Adrenal gland (tissue), 12 donors: ENCODE results near the gene FAM50A. TPM values are rescaled to one million over a fixed set of nuclear protein-coding genes. Genes with fewer than 3 reads are reported as not detected.
"Not testable (repeated sequence)": the region's sequence is repeated elsewhere in the genome, so short reads cannot be mapped to it uniquely, and the experiment has no call there.

Experiments used
- DNase-seq, 7 donors: peaks; one replicate each; pipeline ENCODE4 v3.0.0-alpha.2; 2019 to 2020
- H3K27ac ChIP-seq, 5 donors: fragments of 200-600 bp; sonication (generic) in 4 of 5; 1 replicate in 3 of 5; 2 replicates in 2 of 5; pipeline versions ENCODE4 v1.5.1 to v1.8.0; 2016 to 2020; ENCODE audit warnings: mild to moderate bottlenecking in 1 of 5
- H3K27me3 ChIP-seq: fragments of 200-600 bp; 2 replicates; pipeline ENCODE4 v1.8.0; 2021
- H3K36me3 ChIP-seq, 2 donors: fragments of 200-600 bp; replicated peaks in 1 of 2; 1 replicate in 1 of 2; 2 replicates in 1 of 2; pipeline versions ENCODE4 v1.5.1 to v1.8.0; 2018 to 2022
- H3K4me1 ChIP-seq, 2 donors: fragments of 200-600 bp; replicated peaks in 1 of 2; 1 replicate in 1 of 2; 2 replicates in 1 of 2; pipeline versions ENCODE4 v1.5.1 to v1.8.0; 2018 to 2021
- H3K4me3 ChIP-seq, 4 donors: fragments of 200-600 bp; sonication (generic) in 3 of 4; one replicate each; pipeline ENCODE4 v1.5.1; 2016 to 2018
- H3K9me3 ChIP-seq, 3 donors: fragments of 200-600 bp; sonication (generic) in 1 of 3; replicated peaks in 1 of 3; 1 replicate in 2 of 3; 2 replicates in 1 of 3; pipeline versions ENCODE4 v1.5.1 to v1.8.0; 2016 to 2021
- CTCF ChIP-seq, 6 experiments: fragments of 450-650 bp in 4 of 6; fragments of 200-600 bp in 2 of 6; sonication (generic) in 1 of 6; IDR thresholded peaks; 1 replicate in 5 of 6; 2 replicates in 1 of 6; pipeline versions ENCODE4 v1.5.1 to v1.8.0; 2016 to 2021; ENCODE audit warnings: antibody characterized with exemption in 6 of 6, mild to moderate bottlenecking in 2 of 6, moderate library complexity in 1 of 6
- POLR2A ChIP-seq, 2 donors: fragments of 450-650 bp; IDR thresholded peaks; one replicate each; pipeline ENCODE4 v1.6.1; 2017; ENCODE audit warnings: antibody characterized with exemption in 2 of 2, mild to moderate bottlenecking in 2 of 2, moderate library complexity in 1 of 2
- WGBS, 4 donors: extraction: QIAGEN DNeasy Blood & Tissue Kit in 2 of 4; methylation state at CpG; one replicate each; pipeline versions ENCODE4 v1.1.5 to v1.1.7; 2013 to 2017; 5-methylcytosine and 5-hydroxymethylcytosine counted together
- intact Hi-C, 2 donors: fragments of 100-400 bp; cut with DNase I; formaldehyde crosslinking; loops; one replicate each; pipeline versions ENCODE4 v1.14.1 to v1.15.0; 2022 to 2023
- microRNA-seq, 3 donors: library from miRNA; unstranded; fragments of <30 nt; microRNA quantifications; one replicate each; pipeline ENCODE4, GENCODE V29; 2017 to 2020
- polyA plus RNA-seq, 3 donors: library from polyadenylated mRNA; stranded (reverse); fragments of 200-250 nt in 2 of 3; fragments of 350-450 nt in 1 of 3; fragmentation: Illumina TruSeq in 1 of 3; extraction: RNeasy Lipid Tissue Mini Kit (QIAGEN cat#74804) in 1 of 3; gene quantifications; one replicate each; pipeline ENCODE4 v1.2.3, GENCODE V29; 2013 to 2014
- small RNA-seq, 2 donors: library from RNA; depleted of rRNA; stranded (forward); fragments of <200 nt; gene quantifications; one replicate each; pipeline ENCODE3, GENCODE V24; 2016
- total RNA-seq, 9 donors: library from RNA; depleted of rRNA in 4 of 9; stranded (reverse); fragments of >200 nt in 4 of 9; fragments of 120-200 nt in 1 of 9; fragmentation: NEBNext Ultra II Directional in 1 of 9; extraction: Animal tissue kit (Norgen Biotek cat#: 25700) in 1 of 9; gene quantifications; one replicate each; pipeline versions ENCODE4 v1.1.0 to v1.2.4, GENCODE V29; 2013 to 2023
- donor health status: healthy with polysubstance abuse.
- donor health status: Bipolar disorder and iron deficiency.
- donor health status: DM: yes; HTN: yes; CAD: no.
- donor health status: DM: no; HTN: no; CAD: no.
- donor health status: DM: no; HTN: no; CAD: no.
- donor health status: DM: yes; HTN: yes; CAD: no.

Gene FAM50A
- total and polyA plus RNA-seq, 12 donors = 25.1 to 451 (median 59.4) TPM

GRCh38 chrX:154495472-154495922, 51.6 kb downstream of the FAM50A start:
- intact Hi-C loops = no loop called here
- H3K4me3 ChIP-seq = no peak overlapping the region
- no peaks in the 10 kb centered on the region for H3K27me3 ChIP-seq
- H3K4me1 ChIP-seq = no peaks in the 10 kb centered on the region
- H3K36me3 ChIP-seq = no peaks in the 10 kb centered on the region
- no peaks in the 10 kb centered on the region for H3K9me3 ChIP-seq
- TF ChIP-seq POLR2A (IDR thresholded peaks at IDR 0.05) = no peak
- TF ChIP-seq CTCF (IDR thresholded peaks at IDR 0.05) = no peak
- DNase-seq = no peak
- H3K27ac ChIP-seq = no peak overlapping the region
- 69 to 79% (median 73%) methylated on average over 6 of the region's 6 CpGs for WGBS, 4 donors

- intact Hi-C loops, H3K27me3 ChIP-seq, DNase-seq: not testable (repeated sequence)
Measured at GRCh38 chrX:154496591-154497137, 52.7 kb downstream of the FAM50A start.

More at GRCh38 chrX:154496591-154497137, 52.7 kb downstream of the FAM50A start:
- not testable (repeated sequence) for H3K36me3 ChIP-seq, H3K4me1 ChIP-seq, H3K27ac ChIP-seq, H3K4me3 ChIP-seq, H3K9me3 ChIP-seq
- WGBS, 4 donors = 67 to 87% (median 78%) methylated on average over 4 of the region's 4 CpGs

Small RNAs within 50 kb of the gene (microRNA-seq; reads per million reads assigned to microRNA genes)
- gene MIR6858 = 0.85 to 1.9 (median 1.3) reads per million in 3 donors

Small RNAs within 50 kb of the gene (small RNA-seq; reads per million reads assigned to genes)
- gene MIR6858 = 0.08 to 0.47 reads per million in 2 donors
- gene RN7SL697P = 0 reads per million in 2 donors
- 0 reads per million in 2 donors for gene SNORA70

Other genes with a start within 250 kb of the FAM50A start
- gene OPN1MW2, start 224.4 kb upstream of the FAM50A start, total RNA-seq = not detected
- gene OPN1MW2, start 224.4 kb upstream of the FAM50A start, polyA plus RNA-seq = not detected
- not detected for gene OPN1MW3, start 186.6 kb upstream of the FAM50A start, total RNA-seq
- not detected for gene OPN1MW3, start 186.6 kb upstream of the FAM50A start, polyA plus RNA-seq
- gene TEX28, start 149.0 kb upstream of the FAM50A start, total RNA-seq = under 1 TPM in 1 of 9 donors, not detected in 8; 0.18 TPM
- under 1 TPM in 1 of 3 donors, not detected in 2; 0.07 TPM for gene TEX28, start 149.0 kb upstream of the FAM50A start, polyA plus RNA-seq
- gene TKTL1, start 148.3 kb upstream of the FAM50A start, total RNA-seq = 1 to 10 TPM in 1 of 9 donors, under 1 TPM in 4, not detected in 4; 0.16 to 1.1 (median 0.56) TPM
- gene TKTL1, start 148.3 kb upstream of the FAM50A start, polyA plus RNA-seq = under 1 TPM in 1 of 3 donors, not detected in 2; 0.31 TPM
- 100 to 1,000 TPM in 8 of 9 donors, 10 to 100 TPM in 1; 57.0 to 979 (median 499) TPM for gene FLNA, start 69.5 kb upstream of the FAM50A start, total RNA-seq
- gene FLNA, start 69.5 kb upstream of the FAM50A start, polyA plus RNA-seq = 100 to 1,000 TPM; 169 to 861 (median 612) TPM
- gene EMD, start 64.8 kb upstream of the FAM50A start, total RNA-seq = 10 to 100 TPM in 8 of 9 donors, 1 to 10 TPM in 1; 7.7 to 82.7 (median 46.5) TPM
- gene EMD, start 64.8 kb upstream of the FAM50A start, polyA plus RNA-seq = 10 to 100 TPM; 75.9 to 95.2 (median 79.1) TPM
- gene RPL10, start 45.8 kb upstream of the FAM50A start, total RNA-seq = 1,000 to 10,000 TPM in 8 of 9 donors, 100 to 1,000 TPM in 1; 626 to 5,287 (median 2,456) TPM
- gene RPL10, start 45.8 kb upstream of the FAM50A start, polyA plus RNA-seq = 1,000 to 10,000 TPM; 1,725 to 3,645 (median 2,430) TPM
- 100 to 1,000 TPM in 1 of 9 donors, 10 to 100 TPM in 7, 1 to 10 TPM in 1; 9.3 to 101 (median 47.8) TPM for gene DNASE1L1, start 34.9 kb upstream of the FAM50A start, total RNA-seq
- gene DNASE1L1, start 34.9 kb upstream of the FAM50A start, polyA plus RNA-seq = 10 to 100 TPM; 17.2 to 48.0 (median 42.7) TPM
- gene TAFAZZIN, start 32.6 kb upstream of the FAM50A start, total RNA-seq = 10 to 100 TPM; 15.0 to 47.1 (median 26.4) TPM
- gene TAFAZZIN, start 32.6 kb upstream of the FAM50A start, polyA plus RNA-seq = 100 to 1,000 TPM in 2 of 3 donors, 1 to 10 TPM in 1; 8.6 to 142 (median 103) TPM
- gene ATP6AP1, start 15.5 kb upstream of the FAM50A start, total RNA-seq = 100 to 1,000 TPM in 6 of 9 donors, 10 to 100 TPM in 3; 68.8 to 170 (median 135) TPM
- 100 to 1,000 TPM in 1 of 3 donors, 10 to 100 TPM in 2; 55.4 to 133 (median 56.8) TPM for gene ATP6AP1, start 15.5 kb upstream of the FAM50A start, polyA plus RNA-seq
- gene GDI1, start 7.0 kb upstream of the FAM50A start, total RNA-seq = 100 to 1,000 TPM in 8 of 9 donors, 10 to 100 TPM in 1; 85.6 to 142 (median 112) TPM
- 100 to 1,000 TPM; 155 to 287 (median 216) TPM for gene GDI1, start 7.0 kb upstream of the FAM50A start, polyA plus RNA-seq
- 10 to 100 TPM in 7 of 9 donors, 1 to 10 TPM in 2; 2.1 to 46.3 (median 12.1) TPM for gene PLXNA3, start 14.1 kb downstream of the FAM50A start, total RNA-seq
- gene PLXNA3, start 14.1 kb downstream of the FAM50A start, polyA plus RNA-seq = 10 to 100 TPM; 22.3 to 83.6 (median 27.4) TPM
- gene LAGE3, start 35.1 kb downstream of the FAM50A start, total RNA-seq = 100 to 1,000 TPM in 1 of 9 donors, 10 to 100 TPM in 8; 22.5 to 101 (median 52.6) TPM
- 10 to 100 TPM; 11.3 to 24.0 (median 12.0) TPM for gene LAGE3, start 35.1 kb downstream of the FAM50A start, polyA plus RNA-seq
- gene UBL4A, start 42.5 kb downstream of the FAM50A start, total RNA-seq = 10 to 100 TPM; 36.4 to 95.6 (median 56.3) TPM
- gene UBL4A, start 42.5 kb downstream of the FAM50A start, polyA plus RNA-seq = 10 to 100 TPM; 18.3 to 31.1 (median 23.6) TPM
- gene SLC10A3, start 46.5 kb downstream of the FAM50A start, total RNA-seq = 10 to 100 TPM; 19.6 to 33.4 (median 28.5) TPM
- 10 to 100 TPM in 2 of 3 donors, 1 to 10 TPM in 1; 8.7 to 24.2 (median 23.2) TPM for gene SLC10A3, start 46.5 kb downstream of the FAM50A start, polyA plus RNA-seq
- gene FAM3A, start 72.1 kb downstream of the FAM50A start, total RNA-seq = 10 to 100 TPM; 42.9 to 77.1 (median 50.9) TPM
- 100 to 1,000 TPM in 1 of 3 donors, 10 to 100 TPM in 2; 13.5 to 115 (median 92.8) TPM for gene FAM3A, start 72.1 kb downstream of the FAM50A start, polyA plus RNA-seq
- 100 to 1,000 TPM in 5 of 9 donors, 10 to 100 TPM in 4; 22.1 to 124 (median 102) TPM for gene G6PD, start 102.7 kb downstream of the FAM50A start, total RNA-seq
- gene G6PD, start 102.7 kb downstream of the FAM50A start, polyA plus RNA-seq = 10 to 100 TPM; 41.6 to 93.6 (median 78.0) TPM
- 10 to 100 TPM; 12.5 to 47.5 (median 29.8) TPM for gene IKBKG, start 103.5 kb downstream of the FAM50A start, total RNA-seq
- gene IKBKG, start 103.5 kb downstream of the FAM50A start, polyA plus RNA-seq = 10 to 100 TPM in 2 of 3 donors, 1 to 10 TPM in 1; 9.6 to 39.1 (median 36.1) TPM
- gene CTAG1A, start 141.0 kb downstream of the FAM50A start, total RNA-seq = not detected
- gene CTAG1A, start 141.0 kb downstream of the FAM50A start, polyA plus RNA-seq = under 1 TPM in 1 of 3 donors, not detected in 2; 0.34 TPM
- gene CTAG1B, start 175.1 kb downstream of the FAM50A start, total RNA-seq = not detected
- gene CTAG1B, start 175.1 kb downstream of the FAM50A start, polyA plus RNA-seq = under 1 TPM in 1 of 3 donors, not detected in 2; 0.57 TPM
- 1 to 10 TPM in 1 of 9 donors, not detected in 8; 5.5 TPM for gene CTAG2, start 209.4 kb downstream of the FAM50A start, total RNA-seq
- 1 to 10 TPM in 1 of 3 donors, under 1 TPM in 1, not detected in 1; 0.79 to 7.2 TPM for gene CTAG2, start 209.4 kb downstream of the FAM50A start, polyA plus RNA-seq